ENCODE data around the gene PHRF1. TPM values are rescaled to one million over a fixed set of nuclear protein-coding genes. Genes with fewer than 3 reads are reported as not detected.

PHRF1 gene
- total and polyA plus RNA-seq, 2 donors (not counting 3 experiments of a cell fraction or from before 2014, with no cell fraction given): 14.2 to 39.4 TPM

- no peak overlapping the region for H2AFZ ChIP-seq (ENCODE audit: low read depth, low read length)
- H3K4me1 ChIP-seq (ENCODE audit: control insufficient read depth, extremely low read depth, insufficient read depth, low read length): peaks cover 4% of the 10 kb centered on the region
- no peak overlapping the region for H3K4me3 ChIP-seq (replicated peaks in 1 of 3; ENCODE audit: insufficient read depth in 1 of 3, low read depth in 1 of 3, low read length in 3 of 3)
- no peak for FAIRE-seq
- no peaks in the 10 kb centered on the region for H3K9me3 ChIP-seq (replicated peaks; ENCODE audit: control insufficient read depth, insufficient read depth, low read length)
- H3K9me1 ChIP-seq (replicated peaks; ENCODE audit: control insufficient read depth, extremely low read depth, insufficient read depth, low read length): no peaks in the 10 kb centered on the region
- intact Hi-C loops (cut with micrococcal nuclease): no loop called here
- POLR2A ChIA-PET: no interaction called here
- CTCF ChIA-PET: no interaction called here
- dilution Hi-C loops (cut with MboI; ENCODE audit: extremely low pct_ligation_motif_present, low sequenced_read_pairs): no loop called here
- no peaks in the 10 kb centered on the region for H4K20me1 ChIP-seq (replicated peaks; ENCODE audit: control insufficient read depth, extremely low read depth, insufficient read depth, low read length)
- no peak overlapping the region for H3K4me2 ChIP-seq (ENCODE audit: insufficient read depth, low read length)
- no peaks in the 10 kb centered on the region for H3K79me2 ChIP-seq (ENCODE audit: control insufficient read depth, insufficient read depth, low read length)
- no TSS peak for BruUV-seq (replicated peaks)
- no peak for TF ChIP-seq POLR2A (IDR thresholded peaks at IDR 0.05; ENCODE audit: low read depth, low read length)
- TF ChIP-seq POLR2AphosphoS5 (IDR thresholded peaks at IDR 0.05; ENCODE audit: insufficient read depth, low read depth, low read length): no peak
- TF ChIP-seq GATA2 (IDR thresholded peaks at IDR 0.05; ENCODE audit: insufficient read depth, insufficient read length, low read depth, low read length): no peak
- TF ChIP-seq EZH2 (IDR thresholded peaks at IDR 0.05; ENCODE audit: borderline replicate concordance, low read depth, low read length, severe bottlenecking): no peak
- no peak for TF ChIP-seq CTCF (IDR thresholded peaks at IDR 0.05; ENCODE audit: extremely low read depth in 1 of 2, insufficient read depth in 1 of 2, low read depth in 1 of 2, low read length in 2 of 2)
- TF ChIP-seq MAX (IDR thresholded peaks at IDR 0.05; ENCODE audit: insufficient read depth, insufficient read length): no peak
- TF ChIP-seq JUN (IDR thresholded peaks at IDR 0.05; ENCODE audit: borderline replicate concordance, insufficient read depth, insufficient read length, low read depth): no peak
- TF ChIP-seq MYC (IDR thresholded peaks at IDR 0.05; ENCODE audit: low read depth, low read length): no peak
- TF ChIP-seq FOS (IDR thresholded peaks at IDR 0.05; ENCODE audit: borderline replicate concordance, insufficient read depth, low read length): no peak
- DNase-seq (ENCODE audit: low read depth, low spot score): no peak
- H3K9ac ChIP-seq (replicated peaks; ENCODE audit: extremely low read depth, insufficient read depth, low read length): no peak overlapping the region
- H3K36me3 ChIP-seq (ENCODE audit: control insufficient read depth in 2 of 2, extremely low read depth in 1 of 2, insufficient read depth in 2 of 2, low read length in 2 of 2): peaks cover 0 to 12% of the 10 kb centered on the region in 2 experiments
- H3K27ac ChIP-seq (ENCODE audit: insufficient read depth, low read depth, low read length): no peak overlapping the region
- H3K27me3 ChIP-seq (ENCODE audit: control insufficient read depth in 2 of 2, insufficient read depth in 2 of 2, low read length in 2 of 2): peaks cover 22 to 35% of the 10 kb centered on the region in 2 experiments
These were observed 65.6 kb downstream of the PHRF1 start for GRCh38 chr11:641806-642370.
